Right atrium auricular region (tissue), 2 donors: ENCODE data around the gene CST1. TPM values are rescaled to one million over a fixed set of nuclear protein-coding genes. Genes with fewer than 3 reads are reported as not detected.
"Not testable (repeated sequence)": the region's sequence is repeated elsewhere in the genome, so short reads cannot be mapped to it uniquely, and the experiment has no call there.

Experiments
- DNase-seq: peaks from one replicate; pipeline ENCODE4 v3.0.0-alpha.2; 2019; ENCODE audit warnings: low spot score
- H3K27ac ChIP-seq, 2 donors: fragments of 200-600 bp; sonication (generic); 1 replicate in 1 of 2; 2 replicates in 1 of 2; pipeline ENCODE4 v1.5.1; 2016 to 2019
- H3K27me3 ChIP-seq, 2 donors: fragments of 200-600 bp; sonication (generic); one replicate each; pipeline versions ENCODE4 v1.5.1 to v1.6.0; 2017 to 2019
- H3K36me3 ChIP-seq: fragments of 200-600 bp; sonication (generic); one replicate; pipeline ENCODE4 v1.5.1; 2016
- H3K4me1 ChIP-seq, 2 donors: fragments of 200-600 bp; sonication (generic); one replicate each; pipeline versions ENCODE4 v1.5.1 to v1.6.0; 2017 to 2019
- H3K4me3 ChIP-seq, 2 donors: fragments of 200-600 bp; sonication (generic); 1 replicate in 1 of 2; 2 replicates in 1 of 2; pipeline ENCODE4 v1.5.1; 2017 to 2019; ENCODE audit warnings: mild to moderate bottlenecking in 1 of 2, moderate library complexity in 1 of 2
- H3K9me3 ChIP-seq, 2 donors: fragments of 200-600 bp; sonication (generic); one replicate each; pipeline ENCODE4 v1.5.1; 2019
- CTCF ChIP-seq, 2 donors: fragments of 200-600 bp; sonication (generic); IDR thresholded peaks; one replicate each; pipeline ENCODE4 v1.5.1; 2019; ENCODE audit warnings: antibody characterized with exemption in 2 of 2
- total RNA-seq, 2 donors: library from RNA; depleted of rRNA; stranded (reverse); fragments of >200 nt; gene quantifications; one replicate each; pipeline ENCODE4 v1.1.0, GENCODE V29; 2016

The CST1 gene
- total RNA-seq, 2 donors from 2014 or later = not detected

- TF ChIP-seq CTCF (IDR thresholded peaks at IDR 0.05) = no peak
- Histone ChIP-seq H3K4me1 (no peaks in the 10 kb centered on the region), H3K9me3 (no peaks in the 10 kb centered on the region), H3K27ac (no peak overlapping the region), H3K4me3 (no peak overlapping the region), H3K36me3 (no peaks in the 10 kb centered on the region), H3K27me3 (no peaks in the 10 kb centered on the region)
- DNase-seq = no peak
Measured at GRCh38 chr20:23772074-23772473, 21.3 kb upstream of the CST1 start.

- Histone ChIP-seq H3K9me3 (no peaks in the 10 kb centered on the region), H3K27me3 (no peaks in the 10 kb centered on the region), H3K4me3 (no peak overlapping the region), H3K36me3 (no peaks in the 10 kb centered on the region), H3K27ac (no peak overlapping the region), H3K4me1 (no peaks in the 10 kb centered on the region)
- DNase-seq = no peak
- no peak for TF ChIP-seq CTCF (IDR thresholded peaks at IDR 0.05)
Measured at GRCh38 chr20:23770384-23770783, 19.6 kb upstream of the CST1 start.

GRCh38 chr20:23768520-23768919 is 17.8 kb upstream of the CST1 start:
- not testable (repeated sequence) for H3K27ac ChIP-seq

GRCh38 chr20:23766531-23766930 is 15.8 kb upstream of the CST1 start:
- Histone ChIP-seq H3K4me1 (no peaks in the 10 kb centered on the region), H3K27ac (no peak overlapping the region), H3K27me3 (no peaks in the 10 kb centered on the region), H3K4me3 (no peak overlapping the region), H3K36me3 (no peaks in the 10 kb centered on the region), H3K9me3 (no peaks in the 10 kb centered on the region)
- no peak for DNase-seq
- TF ChIP-seq CTCF (IDR thresholded peaks at IDR 0.05) = no peak

More at GRCh38 chr20:23768520-23768919, 17.8 kb upstream of the CST1 start:
- H3K36me3 ChIP-seq, H3K9me3 ChIP-seq, H3K4me1 ChIP-seq, H3K4me3 ChIP-seq, DNase-seq, H3K27me3 ChIP-seq: not testable (repeated sequence)

GRCh38 chr20:23765578-23765977 is 14.8 kb upstream of the CST1 start:
- Histone ChIP-seq H3K27ac (no peak overlapping the region), H3K4me3 (no peak overlapping the region), H3K36me3 (no peaks in the 10 kb centered on the region), H3K27me3 (no peaks in the 10 kb centered on the region), H3K9me3 (no peaks in the 10 kb centered on the region), H3K4me1 (no peaks in the 10 kb centered on the region)
- TF ChIP-seq CTCF (IDR thresholded peaks at IDR 0.05) = no peak
- DNase-seq = no peak

- not testable (repeated sequence) for H3K27me3 ChIP-seq, H3K4me3 ChIP-seq, DNase-seq, H3K9me3 ChIP-seq, H3K36me3 ChIP-seq, H3K4me1 ChIP-seq, H3K27ac ChIP-seq
Measured at GRCh38 chr20:23764630-23765029, 13.9 kb upstream of the CST1 start.

GRCh38 chr20:23763345-23763744 is 12.6 kb upstream of the CST1 start:
- H3K4me1 ChIP-seq = no peaks in the 10 kb centered on the region
- H3K27me3 ChIP-seq = no peaks in the 10 kb centered on the region
- DNase-seq = no peak
- no peak for TF ChIP-seq CTCF (IDR thresholded peaks at IDR 0.05)
- H3K36me3 ChIP-seq = no peaks in the 10 kb centered on the region
- H3K27ac ChIP-seq = no peak overlapping the region
- H3K9me3 ChIP-seq = no peaks in the 10 kb centered on the region
- H3K4me3 ChIP-seq = no peak overlapping the region
